Endothelial cell of hepatic sinusoid (primary cell): Measurements from ENCODE around the gene N4BP2L2.

Source experiments
- in situ Hi-C: cut with HindIII; loops from 2 replicates; pipeline ENCODE4 v1.10.0; 2017; ENCODE audit warnings: low sequenced_read_pairs

The N4BP2L2 gene

DNA sequence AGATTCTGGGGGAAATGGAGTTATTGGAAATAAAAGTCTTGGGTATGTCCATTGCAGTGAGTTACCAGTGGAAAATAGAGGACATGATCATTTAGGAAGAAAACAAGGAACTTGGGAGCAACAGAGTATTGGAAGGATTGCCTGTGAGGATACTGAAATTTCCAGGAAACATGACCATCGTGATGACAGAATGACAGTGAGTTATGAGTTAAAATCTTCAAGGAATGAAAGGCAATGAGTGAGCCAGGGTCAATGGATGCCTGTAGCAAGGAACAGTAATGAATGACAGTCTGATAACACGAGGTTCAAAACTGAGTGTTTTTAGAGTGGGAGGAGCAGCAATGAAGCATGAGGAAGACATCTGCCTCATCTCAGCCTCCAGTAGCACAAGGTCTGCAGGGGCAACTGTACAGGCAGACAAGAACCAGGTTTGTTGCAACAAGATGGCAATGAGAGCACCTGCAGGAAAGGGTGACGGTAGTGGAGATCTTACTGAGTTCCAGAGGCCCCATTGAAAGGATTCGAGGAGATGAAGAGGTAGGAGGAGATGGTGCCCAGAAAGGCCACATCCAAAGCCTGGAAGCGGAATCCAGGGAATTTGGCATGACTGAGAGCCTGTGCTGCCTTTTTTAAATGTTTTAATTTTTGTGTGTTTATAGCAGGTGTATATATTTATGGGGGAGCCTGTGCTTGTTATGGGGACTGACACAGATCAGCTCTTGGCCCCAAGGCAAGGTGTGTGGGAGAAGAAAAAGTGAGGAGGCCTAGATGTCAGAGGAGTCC lies 154.6 kb downstream of the N4BP2L2 start:
- in situ Hi-C loops, result no loop called here
